Retinal pigment epithelial cell (primary cell): ENCODE results near the gene ARHGAP27.

Source experiments
- DNase-seq: peaks from one replicate; pipeline ENCODE4 v3.0.0-alpha.2; 2010; ENCODE audit warnings: low read depth
- H3K4me3 ChIP-seq: 2 replicates; pipeline ENCODE4 v1.5.1; 2011; ENCODE audit warnings: mild to moderate bottlenecking, low read length, control low read depth, moderate library complexity
- CTCF ChIP-seq: conservative IDR thresholded peaks from 2 replicates; pipeline ENCODE4 v1.5.1; 2011; ENCODE audit warnings: low read depth, low read length, control low read depth, inconsistent platforms

Gene ARHGAP27

GRCh38 chr17:45376171-45377005, 56.3 kb downstream of the ARHGAP27 start:
- no peak overlapping the region for H3K4me3 ChIP-seq
- no peak for DNase-seq
- no peak for TF ChIP-seq CTCF

GRCh38 chr17:45374501-45374900, 58.2 kb downstream of the ARHGAP27 start:
- no peak for DNase-seq
- no peak for TF ChIP-seq CTCF
- no peak overlapping the region for H3K4me3 ChIP-seq

GRCh38 chr17:45372325-45372869, 60.3 kb downstream of the ARHGAP27 start:
- TF ChIP-seq CTCF: no peak
- peak overlapping the region; percentile 35 for H3K4me3 ChIP-seq
- no peak for DNase-seq

- peak; percentile 84 for DNase-seq
- peak overlapping the region; percentile 35 for H3K4me3 ChIP-seq
- TF ChIP-seq CTCF: no peak
These were observed 61.0 kb downstream of the ARHGAP27 start for GRCh38 chr17:45371414-45372324.

GRCh38 chr17:45370949-45371413, 61.7 kb downstream of the ARHGAP27 start:
- TF ChIP-seq CTCF: peak; percentile 1
- no peak overlapping the region for H3K4me3 ChIP-seq
- DNase-seq: no peak

- no peak overlapping the region for H3K4me3 ChIP-seq
- TF ChIP-seq CTCF: no peak
- no peak for DNase-seq
These were observed 63.2 kb downstream of the ARHGAP27 start for GRCh38 chr17:45369421-45369820.
